ENCODE measurements around the gene ADGRG1. TPM values are rescaled to one million over a fixed set of nuclear protein-coding genes. Genes with fewer than 3 reads are reported as not detected.
"Not testable (repeated sequence)": the region's sequence is repeated elsewhere in the genome, so short reads cannot be mapped to it uniquely, and the experiment has no call there.

ADGRG1 gene
- polyA plus RNA-seq, 1 experiment: 2.1 TPM

DNA sequence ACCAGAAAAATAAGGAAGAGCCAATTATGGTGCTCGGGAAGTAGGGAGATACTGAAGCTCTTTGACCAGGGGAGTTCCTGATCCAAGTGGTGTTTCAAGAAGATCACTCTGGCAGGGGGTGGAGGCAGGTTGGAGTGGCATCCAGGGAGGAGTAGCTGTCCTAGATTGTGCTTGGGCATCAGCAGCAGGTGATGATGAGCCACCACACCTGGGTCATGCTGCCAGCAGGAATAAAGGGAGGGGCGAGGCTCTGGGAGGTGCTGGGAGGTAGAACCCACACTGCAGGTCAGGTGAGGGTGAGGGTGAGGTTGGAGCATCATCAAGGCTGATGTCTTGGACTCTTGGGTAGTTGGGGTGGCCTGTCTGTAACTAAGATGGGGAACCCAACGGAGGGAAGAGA lies 35.4 kb upstream of the ADGRG1 start:
- Histone ChIP-seq H3K27ac (ENCODE audit: low read depth, low read length) (no peak overlapping the region), H3K4me3 (ENCODE audit: low read depth, low read length) (no peak overlapping the region), H3K27me3 (ENCODE audit: control insufficient read depth, insufficient read depth, low read length) (peaks cover 5% of the 10 kb centered on the region), H3K9me3 (ENCODE audit: control insufficient read depth, insufficient read depth, low read length) (no peaks in the 10 kb centered on the region)
- ChIA-PET CTCF (interaction anchor here (0.6 to 8.4 kb wide), 4 partner anchors 8 to 54 kb away, joined by 3 to 94 read pairs (median 3); no protein-coding TSS in a partner anchor), POLR2A (no interaction called here)
- no peak for TF ChIP-seq CTCF (IDR thresholded peaks at IDR 0.05; ENCODE audit: low read depth, low read length)
- no peak for DNase-seq (ENCODE audit: low read depth, low spot score)

DNA sequence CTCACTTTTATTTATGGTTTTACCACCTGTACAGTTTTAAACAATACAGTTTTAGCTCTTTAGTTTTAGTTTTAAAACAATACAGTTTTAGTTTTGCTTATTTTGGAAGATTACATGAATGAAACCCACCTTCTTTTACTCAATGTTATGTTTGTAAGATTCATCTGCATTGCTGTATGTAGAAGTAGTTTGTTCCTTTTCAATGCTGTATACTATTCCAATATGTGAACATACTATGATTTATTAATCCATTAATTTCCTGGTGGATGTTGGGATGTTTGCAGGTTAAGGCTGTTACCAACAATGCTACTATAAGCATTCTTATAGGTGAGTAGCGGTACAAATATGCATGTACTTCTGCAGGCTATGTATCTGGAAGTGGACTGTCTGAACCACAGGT lies 34.4 kb upstream of the ADGRG1 start:
- ChIA-PET POLR2A (no interaction called here), CTCF (interaction anchor here (1.0 to 8.4 kb wide), 3 partner anchors 12 to 53 kb away, joined by 3 to 94 read pairs (median 3); no protein-coding TSS in a partner anchor)

DNA sequence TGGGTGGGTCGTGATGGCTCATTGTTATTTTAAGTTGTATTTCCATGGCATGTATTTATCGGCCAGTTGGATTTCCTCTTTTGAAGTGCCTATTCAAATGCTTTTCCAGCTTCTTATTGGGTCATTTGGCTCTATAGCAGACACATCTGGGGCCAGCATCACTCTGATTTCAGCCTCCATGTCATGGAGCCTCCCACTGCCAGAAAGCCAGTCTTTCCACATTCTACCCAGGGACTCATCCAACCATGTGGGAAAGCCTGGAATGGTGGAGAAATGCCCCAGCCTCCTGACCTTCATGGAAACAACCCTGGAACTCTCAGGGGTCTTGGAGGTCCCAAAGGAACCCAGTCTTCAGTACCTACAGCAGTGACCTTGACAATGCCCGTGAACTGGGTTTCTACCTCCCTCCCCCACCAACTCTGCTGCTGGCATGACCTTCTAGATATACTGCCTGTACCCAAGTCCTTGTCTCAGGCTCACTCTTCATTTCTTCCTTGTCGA lies 33.8 kb upstream of the ADGRG1 start:
- no peaks in the 10 kb centered on the region for H3K9me3 ChIP-seq (ENCODE audit: control insufficient read depth, insufficient read depth, low read length)
- H3K4me3 ChIP-seq (ENCODE audit: low read depth, low read length): no peak overlapping the region
- POLR2A ChIA-PET: no interaction called here
- no peak overlapping the region for H3K27ac ChIP-seq (ENCODE audit: low read depth, low read length)
- peaks cover 10% of the 10 kb centered on the region for H3K27me3 ChIP-seq (ENCODE audit: control insufficient read depth, insufficient read depth, low read length)
- no peak for TF ChIP-seq CTCF (IDR thresholded peaks at IDR 0.05; ENCODE audit: low read depth, low read length)
- CTCF ChIA-PET: interaction anchor here (0.7 to 8.4 kb wide), 4 partner anchors 17 to 53 kb away, joined by 3 to 94 read pairs (median 4); no protein-coding TSS in a partner anchor
- DNase-seq (ENCODE audit: low read depth, low spot score): no peak

More for the DNA sequence above, 34.4 kb upstream of the ADGRG1 start:
- TF ChIP-seq CTCF (IDR thresholded peaks at IDR 0.05; ENCODE audit: low read depth, low read length): no peak
- Histone ChIP-seq H3K4me3 (ENCODE audit: low read depth, low read length) (no peak overlapping the region), H3K27ac (ENCODE audit: low read depth, low read length) (no peak overlapping the region), H3K27me3 (ENCODE audit: control insufficient read depth, insufficient read depth, low read length) (peaks cover 8% of the 10 kb centered on the region), H3K9me3 (ENCODE audit: control insufficient read depth, insufficient read depth, low read length) (no peaks in the 10 kb centered on the region)
- DNase-seq (ENCODE audit: low read depth, low spot score): no peak

GRCh38 chr16:57596234-57596633 lies 32.2 kb upstream of the ADGRG1 start:
- H3K27ac ChIP-seq (ENCODE audit: low read depth, low read length); H3K9me3 ChIP-seq (ENCODE audit: control insufficient read depth, insufficient read depth, low read length); DNase-seq (ENCODE audit: low read depth, low spot score); POLR2A ChIA-PET; H3K4me3 ChIP-seq (ENCODE audit: low read depth, low read length): not testable (repeated sequence)
- CTCF ChIA-PET: interaction anchor here (1.6 to 8.4 kb wide), 2 partner anchors 20 to 51 kb away, joined by 6 to 94 read pairs; no protein-coding TSS in a partner anchor
- H3K27me3 ChIP-seq (ENCODE audit: control insufficient read depth, insufficient read depth, low read length): peaks cover 15% of the 10 kb centered on the region

GRCh38 chr16:57598437-57598836 lies 30.0 kb upstream of the ADGRG1 start:
- no peak for DNase-seq (ENCODE audit: low read depth, low spot score)
- no peak overlapping the region for H3K27ac ChIP-seq (ENCODE audit: low read depth, low read length)
- no peaks in the 10 kb centered on the region for H3K9me3 ChIP-seq (ENCODE audit: control insufficient read depth, insufficient read depth, low read length)
- TF ChIP-seq CTCF (IDR thresholded peaks at IDR 0.05; ENCODE audit: low read depth, low read length): no peak
- CTCF ChIA-PET: interaction anchor here (0.6 to 1.5 kb wide), 2 partner anchors 49 to 50 kb away, joined by 3 to 5 read pairs; no protein-coding TSS in a partner anchor
- H3K4me3 ChIP-seq (ENCODE audit: low read depth, low read length): no peak overlapping the region
- POLR2A ChIA-PET: no interaction called here
- H3K27me3 ChIP-seq (ENCODE audit: control insufficient read depth, insufficient read depth, low read length): peaks cover 23% of the 10 kb centered on the region

Measured in AG04450 (cell line).